Measurements from ENCODE around the gene SLC1A7. TPM values are rescaled to one million over a fixed set of nuclear protein-coding genes. Genes with fewer than 3 reads are reported as not detected.

The SLC1A7 gene
- total RNA-seq, 1 donor from 2014 or later: not detected

DNA sequence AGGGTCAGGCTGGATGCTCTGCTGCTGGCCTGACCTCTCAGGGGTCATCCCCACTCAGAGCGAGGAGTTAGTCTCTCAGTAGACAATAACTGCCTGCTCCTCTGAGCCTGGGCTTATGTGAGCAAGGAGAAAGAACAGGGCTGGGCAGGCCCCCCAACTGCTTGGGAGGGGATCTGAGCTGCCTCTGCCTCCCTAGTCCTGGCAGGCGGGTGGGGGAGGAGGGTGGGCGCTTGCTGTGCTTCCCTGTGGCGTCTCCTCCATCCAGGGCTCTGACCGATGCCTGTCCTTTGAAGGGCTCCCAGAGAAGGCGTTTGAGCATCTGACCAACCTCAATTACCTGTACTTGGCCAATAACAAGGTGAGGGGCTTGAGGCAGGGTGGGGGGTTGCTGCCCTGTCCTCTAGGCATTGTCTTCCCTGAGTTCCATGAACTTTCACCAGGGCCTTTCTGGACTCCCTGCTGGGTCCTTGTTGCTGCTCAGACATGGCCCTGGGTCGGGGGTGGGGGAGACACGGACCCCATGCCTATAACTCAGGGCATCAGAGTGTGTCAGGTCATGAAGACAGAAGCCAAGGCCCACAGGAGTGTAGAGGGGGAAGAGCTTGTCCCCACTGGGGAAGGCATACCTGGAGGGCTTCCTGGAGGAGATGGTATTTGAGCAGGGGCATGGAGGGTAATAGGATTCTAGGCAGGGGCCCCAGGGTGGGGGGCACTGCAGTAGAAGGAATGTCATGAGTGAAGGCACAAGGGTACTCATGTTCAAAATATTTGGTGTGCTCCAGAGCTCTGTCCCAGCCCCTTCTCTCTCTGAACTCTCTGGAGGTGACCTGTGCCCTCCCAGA is 67.9 kb downstream of the SLC1A7 start:
- H3K9ac ChIP-seq: no peak overlapping the region
- H3K27ac ChIP-seq: no peak overlapping the region
- H3K4me1 ChIP-seq: peaks cover 20% of the 10 kb centered on the region
- no peaks in the 10 kb centered on the region for H3K36me3 Mint-ChIP-seq
- no peak overlapping the region for H3K4me2 ChIP-seq
- no peaks in the 10 kb centered on the region for H3F3A ChIP-seq (ENCODE audit: low read depth)
- no peak for DNase-seq (ENCODE audit: low spot score)
- TF ChIP-seq, protein P1, sequence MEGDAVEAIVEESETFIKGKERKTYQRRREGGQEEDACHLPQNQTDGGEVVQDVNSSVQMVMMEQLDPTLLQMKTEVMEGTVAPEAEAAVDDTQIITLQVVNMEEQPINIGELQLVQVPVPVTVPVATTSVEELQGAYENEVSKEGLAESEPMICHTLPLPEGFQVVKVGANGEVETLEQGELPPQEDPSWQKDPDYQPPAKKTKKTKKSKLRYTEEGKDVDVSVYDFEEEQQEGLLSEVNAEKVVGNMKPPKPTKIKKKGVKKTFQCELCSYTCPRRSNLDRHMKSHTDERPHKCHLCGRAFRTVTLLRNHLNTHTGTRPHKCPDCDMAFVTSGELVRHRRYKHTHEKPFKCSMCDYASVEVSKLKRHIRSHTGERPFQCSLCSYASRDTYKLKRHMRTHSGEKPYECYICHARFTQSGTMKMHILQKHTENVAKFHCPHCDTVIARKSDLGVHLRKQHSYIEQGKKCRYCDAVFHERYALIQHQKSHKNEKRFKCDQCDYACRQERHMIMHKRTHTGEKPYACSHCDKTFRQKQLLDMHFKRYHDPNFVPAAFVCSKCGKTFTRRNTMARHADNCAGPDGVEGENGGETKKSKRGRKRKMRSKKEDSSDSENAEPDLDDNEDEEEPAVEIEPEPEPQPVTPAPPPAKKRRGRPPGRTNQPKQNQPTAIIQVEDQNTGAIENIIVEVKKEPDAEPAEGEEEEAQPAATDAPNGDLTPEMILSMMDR (IDR thresholded peaks at IDR 0.05): no peak
- TF ChIP-seq EZH2 (IDR thresholded peaks at IDR 0.05) (no peak), EZH2phosphoT487 (IDR thresholded peaks at IDR 0.05) (no peak)
- no peaks in the 10 kb centered on the region for H3K79me2 ChIP-seq (ENCODE audit: low read depth)
- H3K4me1 Mint-ChIP-seq: peaks cover 20% of the 10 kb centered on the region
- no peaks in the 10 kb centered on the region for H4K20me1 ChIP-seq (ENCODE audit: low read depth)
- no peaks in the 10 kb centered on the region for H3K36me3 ChIP-seq
- no peaks in the 10 kb centered on the region for H3K9me3 ChIP-seq (ENCODE audit: low read depth)
- peaks cover 21% of the 10 kb centered on the region for H3K27me3 Mint-ChIP-seq (ENCODE audit: insufficient read depth, low read depth)
- no peak overlapping the region for H2AFZ ChIP-seq (replicated peaks)
- no peaks in the 10 kb centered on the region for H3K27me3 ChIP-seq
- peaks cover 2% of the 10 kb centered on the region for H3K9me3 Mint-ChIP-seq
- H3K27ac Mint-ChIP-seq: peak overlapping the region; percentile 80
- H3K4me3 ChIP-seq: no peak overlapping the region
- peak overlapping the region; percentile 36 for H3K4me3 Mint-ChIP-seq

DNA sequence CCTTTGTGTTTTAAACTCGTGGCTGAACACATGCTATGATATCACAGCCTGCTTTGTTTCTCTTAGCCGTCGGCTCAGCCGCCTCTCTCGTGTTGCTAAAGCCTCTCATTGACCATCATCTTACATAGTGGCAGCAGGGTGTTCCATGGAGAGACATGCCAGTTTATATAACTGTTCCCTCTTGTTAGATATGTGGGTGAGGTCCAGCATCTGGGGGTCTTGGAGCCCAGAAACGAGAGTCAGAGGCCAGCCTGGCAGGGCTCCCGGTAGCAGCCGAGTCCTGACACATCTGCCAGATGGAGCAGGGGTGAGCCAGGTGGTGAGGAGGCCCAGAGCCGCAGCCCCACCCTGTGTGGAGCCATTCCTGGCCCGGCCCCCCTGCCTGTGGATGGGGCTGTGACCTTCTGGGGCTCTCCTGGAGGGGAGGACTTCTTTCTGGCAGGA is 68.5 kb downstream of the SLC1A7 start:
- H3K4me2 ChIP-seq: no peak overlapping the region
- no peaks in the 10 kb centered on the region for H3K79me2 ChIP-seq (ENCODE audit: low read depth)
- no peaks in the 10 kb centered on the region for H3K9me3 ChIP-seq (ENCODE audit: low read depth)
- no peak overlapping the region for H3K9ac ChIP-seq
- no peaks in the 10 kb centered on the region for H3K27me3 ChIP-seq
- H3K4me1 ChIP-seq: peaks cover 20% of the 10 kb centered on the region
- Mint-ChIP-seq H3K4me1 (peaks cover 20% of the 10 kb centered on the region), H3K27ac (peak overlapping the region; percentile 29), H3K9me3 (peaks cover 2% of the 10 kb centered on the region), H3K4me3 (no peak overlapping the region), H3K27me3 (ENCODE audit: insufficient read depth, low read depth) (peaks cover 18% of the 10 kb centered on the region), H3K36me3 (no peaks in the 10 kb centered on the region)
- DNase-seq (ENCODE audit: low spot score): no peak
- no peaks in the 10 kb centered on the region for H3K36me3 ChIP-seq
- H3K27ac ChIP-seq: no peak overlapping the region
- H2AFZ ChIP-seq (replicated peaks): no peak overlapping the region
- H4K20me1 ChIP-seq (ENCODE audit: low read depth): no peaks in the 10 kb centered on the region
- H3K4me3 ChIP-seq: no peak overlapping the region
- no peaks in the 10 kb centered on the region for H3F3A ChIP-seq (ENCODE audit: low read depth)
- TF ChIP-seq, protein P1 (IDR thresholded peaks at IDR 0.05): no peak
- no peak for TF ChIP-seq EZH2phosphoT487 (IDR thresholded peaks at IDR 0.05)
- TF ChIP-seq EZH2 (IDR thresholded peaks at IDR 0.05): no peak

GRCh38 chr1:53073287-53073686 is 69.2 kb downstream of the SLC1A7 start:
- Mint-ChIP-seq H3K36me3 (no peaks in the 10 kb centered on the region), H3K4me3 (no peak overlapping the region), H3K27me3 (ENCODE audit: insufficient read depth, low read depth) (peaks cover 18% of the 10 kb centered on the region), H3K9me3 (peaks cover 2% of the 10 kb centered on the region), H3K4me1 (peaks cover 20% of the 10 kb centered on the region), H3K27ac (peak overlapping the region; percentile 33)
- Histone ChIP-seq H3K4me1 (peaks cover 20% of the 10 kb centered on the region), H4K20me1 (ENCODE audit: low read depth) (no peaks in the 10 kb centered on the region), H3K36me3 (no peaks in the 10 kb centered on the region), H3K4me2 (no peak overlapping the region), H3K27me3 (no peaks in the 10 kb centered on the region), H3K79me2 (ENCODE audit: low read depth) (no peaks in the 10 kb centered on the region), H3F3A (ENCODE audit: low read depth) (no peaks in the 10 kb centered on the region), H3K9me3 (ENCODE audit: low read depth) (no peaks in the 10 kb centered on the region), H2AFZ (replicated peaks) (no peak overlapping the region), H3K4me3 (no peak overlapping the region), H3K27ac (no peak overlapping the region), H3K9ac (no peak overlapping the region)
- TF ChIP-seq, protein P1 (IDR thresholded peaks at IDR 0.05): no peak
- TF ChIP-seq EZH2phosphoT487 (IDR thresholded peaks at IDR 0.05) (no peak), EZH2 (IDR thresholded peaks at IDR 0.05) (no peak)
- DNase-seq (ENCODE audit: low spot score): no peak

Measured in neural progenitor cell (in vitro differentiated cells).